CD4-positive, alpha-beta T cell treated with Interleukin-21 for 1 hour (primary cell): ENCODE results near the gene MAGI2.
"Not testable (repeated sequence)": the region's sequence is repeated elsewhere in the genome, so short reads cannot be mapped to it uniquely, and the experiment has no call there.

Experiments
- DNase-seq: peaks from one replicate; pipeline ENCODE4 v3.0.0-alpha.2; 2020

MAGI2 gene

GRCh38 chr7:79137942-79138341 lies 315.5 kb downstream of the MAGI2 start:
- no peak for DNase-seq

DNA sequence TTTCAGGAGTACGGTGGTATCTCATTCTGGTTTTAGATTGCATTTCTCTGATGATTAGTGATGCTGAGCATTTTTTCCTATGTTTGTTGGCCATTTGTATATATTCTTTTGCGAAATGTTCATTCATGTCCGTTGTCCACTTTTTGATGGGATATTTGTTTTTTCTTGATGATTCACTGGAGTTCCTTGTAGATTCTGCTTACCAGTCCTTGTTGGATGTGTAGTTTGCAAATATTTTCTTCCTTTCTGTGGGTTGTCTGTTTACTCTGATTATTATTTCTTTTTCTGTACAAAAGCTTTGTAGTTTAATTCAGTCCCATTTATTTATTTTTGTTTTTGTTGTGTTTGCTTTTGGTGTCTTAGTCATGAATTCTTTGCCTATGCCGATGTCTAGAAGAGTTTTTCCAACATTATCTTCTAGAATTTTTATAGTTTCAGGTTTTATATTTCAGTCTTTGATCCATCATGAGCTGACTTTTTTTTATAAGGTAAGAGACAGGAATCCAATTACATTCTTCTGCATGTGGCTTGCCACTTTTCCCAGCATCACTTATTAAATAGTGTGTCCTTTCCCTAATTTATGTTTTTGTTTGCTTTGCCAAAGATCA lies 320.5 kb downstream of the MAGI2 start:
- no peak for DNase-seq

GRCh38 chr7:79130715-79131114 lies 322.8 kb downstream of the MAGI2 start:
- no peak for DNase-seq

DNA sequence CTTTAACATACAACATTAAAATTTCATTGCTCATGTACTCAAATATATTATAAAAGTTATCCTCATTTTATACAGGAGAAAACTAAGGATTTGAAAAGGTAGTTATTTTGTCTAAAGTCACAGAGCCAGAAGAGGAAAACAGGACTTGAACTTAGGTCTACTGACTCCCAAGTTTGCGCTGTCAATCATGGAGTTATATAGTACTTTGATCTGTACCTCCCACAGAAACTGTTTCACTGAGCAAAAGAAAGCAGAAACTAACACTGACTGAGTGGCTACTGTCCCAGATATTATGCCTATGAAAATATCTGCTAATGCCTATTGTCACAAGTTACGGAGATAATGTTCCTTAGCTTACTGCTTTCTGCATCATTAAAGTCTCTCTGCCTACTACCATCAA lies 329.1 kb downstream of the MAGI2 start:
- no peak for DNase-seq

DNA sequence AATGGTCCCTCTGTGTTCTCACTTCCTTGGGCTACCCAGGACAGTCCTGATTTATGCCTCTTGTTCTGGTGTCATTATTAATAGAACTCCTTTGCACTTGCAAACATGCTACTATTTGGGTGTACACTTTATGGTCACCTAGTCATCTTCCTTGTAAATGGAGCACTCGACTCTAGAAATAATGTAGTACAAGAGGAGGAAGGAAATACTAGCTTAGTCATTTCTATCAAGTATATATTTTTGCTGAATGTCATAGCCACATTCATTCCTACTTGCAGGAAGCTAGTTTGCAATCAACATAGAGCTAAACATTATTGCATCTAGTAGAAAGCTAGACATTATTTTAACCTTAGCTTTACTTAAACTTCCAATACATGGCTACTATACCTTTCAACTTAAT lies 335.3 kb downstream of the MAGI2 start:
- DNase-seq, result no peak

- no peak for DNase-seq
Measured at GRCh38 chr7:79096361-79096805, 357.1 kb downstream of the MAGI2 start.

- no peak for DNase-seq
Measured at GRCh38 chr7:79093421-79093820, 360.0 kb downstream of the MAGI2 start.

DNA sequence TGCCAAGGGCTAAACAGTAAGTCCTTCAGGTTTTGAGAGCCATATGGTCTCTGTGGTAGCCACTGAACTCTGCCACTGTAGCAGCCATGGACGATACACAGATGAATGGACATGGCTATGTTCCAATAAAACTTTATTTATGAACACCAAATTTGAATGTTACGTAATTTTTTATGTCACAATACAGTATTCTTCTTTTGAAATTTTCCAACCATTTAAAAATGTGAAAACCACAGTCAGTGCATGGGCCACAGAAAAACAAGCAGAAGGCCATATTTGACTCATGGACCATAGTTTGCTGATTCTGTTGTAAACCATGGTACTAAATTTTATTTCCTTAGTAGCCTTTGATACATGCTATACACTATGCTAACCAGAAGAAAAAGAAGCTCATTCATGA lies 361.8 kb downstream of the MAGI2 start:
- no peak for DNase-seq

- DNase-seq, result no peak
Measured at GRCh38 chr7:79091011-79091410, 362.5 kb downstream of the MAGI2 start.

- no peak for DNase-seq
Measured at GRCh38 chr7:79090543-79090942, 362.9 kb downstream of the MAGI2 start.

DNA sequence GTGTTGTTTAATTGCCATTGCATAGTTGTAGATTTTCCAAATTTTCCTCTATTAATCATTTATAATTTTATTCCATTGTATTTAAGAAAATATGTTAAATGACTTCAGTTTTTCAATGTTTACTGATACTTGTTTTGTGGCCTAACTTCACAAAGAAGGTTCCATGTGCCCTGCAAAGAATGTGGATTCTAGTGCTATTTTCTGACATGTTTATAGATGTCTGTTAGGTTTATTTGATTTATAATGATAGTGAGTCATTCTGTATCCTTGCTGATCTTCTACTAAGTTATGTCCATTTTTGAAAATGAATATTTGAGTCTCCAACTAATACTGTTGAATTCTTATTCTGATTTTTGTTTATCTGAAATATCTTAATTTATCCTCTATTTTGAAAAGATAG lies 369.0 kb downstream of the MAGI2 start:
- DNase-seq, result no peak

GRCh38 chr7:79079919-79080554 lies 373.4 kb downstream of the MAGI2 start:
- DNase-seq, result no peak

DNA sequence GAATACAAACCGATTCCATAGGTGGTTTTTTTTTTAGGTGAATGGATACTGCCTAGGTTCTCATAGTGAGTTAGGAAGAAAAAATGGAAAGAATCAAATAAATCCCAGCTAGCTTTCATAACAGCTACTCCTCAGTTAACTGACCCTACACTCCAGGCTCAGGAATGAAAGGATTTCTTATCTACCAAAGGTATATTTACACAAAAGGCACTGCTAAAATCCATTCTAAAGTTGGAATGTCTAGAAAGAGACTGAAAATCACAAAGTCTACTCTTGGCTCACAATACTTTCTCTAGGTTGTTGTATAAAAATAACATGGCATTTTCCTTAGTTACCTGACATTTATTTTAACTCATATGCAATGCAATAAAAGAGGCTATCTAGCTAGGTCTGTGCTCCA lies 375.2 kb downstream of the MAGI2 start:
- no peak for DNase-seq

DNA sequence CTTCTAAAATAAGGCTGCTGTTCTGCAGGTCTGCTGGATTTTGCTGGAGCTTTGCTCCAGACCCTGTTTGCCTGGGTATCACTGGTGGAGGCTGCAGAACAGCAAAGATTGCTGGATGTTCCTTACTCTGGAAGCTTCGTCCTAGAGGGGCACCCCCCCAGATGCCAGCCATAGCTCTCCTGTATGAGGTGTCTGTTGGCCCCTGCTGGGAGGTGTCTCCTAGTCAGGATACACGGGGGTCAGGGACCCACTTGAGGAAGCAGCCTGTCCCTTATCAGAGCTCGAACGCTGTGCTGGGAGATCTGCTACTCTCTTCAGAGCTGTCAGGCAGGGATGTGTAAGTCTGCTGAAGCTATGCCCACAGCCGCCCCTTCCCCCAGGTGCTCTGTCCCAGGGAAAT lies 382.3 kb downstream of the MAGI2 start:
- DNase-seq, result not testable (repeated sequence)

DNA sequence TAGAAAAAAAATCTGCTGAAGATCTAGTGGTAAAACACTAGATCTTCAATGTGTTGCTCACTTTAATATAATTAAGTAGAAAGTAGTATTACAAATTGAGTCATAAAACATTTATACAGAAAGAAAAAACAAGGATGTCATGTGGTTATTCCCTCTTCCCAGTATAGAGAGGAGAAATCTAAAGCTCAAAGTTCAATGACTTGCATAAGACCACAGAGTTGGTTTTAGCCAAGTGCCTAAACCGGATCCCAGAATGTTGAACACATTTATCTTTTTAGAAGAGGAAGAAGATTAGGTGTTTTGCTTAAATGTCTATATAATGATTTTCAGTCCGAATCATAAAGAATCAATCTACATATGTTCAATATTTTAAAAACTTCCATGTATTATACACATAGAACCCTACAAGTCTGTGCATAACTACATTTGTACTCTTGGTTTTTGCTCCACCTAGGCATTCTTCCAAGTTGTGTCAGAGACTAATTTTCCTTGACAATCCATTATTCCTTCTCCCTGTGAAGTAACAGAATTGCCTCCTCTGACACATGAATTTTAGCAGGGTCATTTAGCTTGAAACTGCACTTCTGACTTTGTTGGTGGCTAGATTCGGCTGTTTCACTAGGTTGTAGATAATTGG lies 389.2 kb downstream of the MAGI2 start:
- no peak for DNase-seq

- DNase-seq, result no peak
Measured at GRCh38 chr7:79063019-79063698, 390.3 kb downstream of the MAGI2 start.

DNA sequence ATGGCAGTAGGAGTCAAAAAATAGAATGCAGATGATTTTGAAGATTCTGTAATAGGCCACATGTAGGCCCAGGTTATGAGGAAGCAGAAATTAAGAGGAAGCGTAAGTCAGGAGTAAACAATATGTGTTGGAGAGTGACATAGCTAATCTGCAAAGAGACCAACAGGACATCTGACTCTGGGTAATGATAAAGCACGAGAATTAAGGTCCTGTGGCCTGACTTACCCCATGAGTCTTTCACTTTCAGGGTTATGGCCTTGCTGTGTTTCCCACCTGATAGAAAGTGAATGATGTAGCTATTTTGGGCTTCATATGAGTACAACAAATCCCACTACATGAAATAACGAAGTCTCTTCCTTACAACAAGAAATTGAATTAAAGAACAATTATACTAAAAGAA lies 393.0 kb downstream of the MAGI2 start:
- no peak for DNase-seq

DNA sequence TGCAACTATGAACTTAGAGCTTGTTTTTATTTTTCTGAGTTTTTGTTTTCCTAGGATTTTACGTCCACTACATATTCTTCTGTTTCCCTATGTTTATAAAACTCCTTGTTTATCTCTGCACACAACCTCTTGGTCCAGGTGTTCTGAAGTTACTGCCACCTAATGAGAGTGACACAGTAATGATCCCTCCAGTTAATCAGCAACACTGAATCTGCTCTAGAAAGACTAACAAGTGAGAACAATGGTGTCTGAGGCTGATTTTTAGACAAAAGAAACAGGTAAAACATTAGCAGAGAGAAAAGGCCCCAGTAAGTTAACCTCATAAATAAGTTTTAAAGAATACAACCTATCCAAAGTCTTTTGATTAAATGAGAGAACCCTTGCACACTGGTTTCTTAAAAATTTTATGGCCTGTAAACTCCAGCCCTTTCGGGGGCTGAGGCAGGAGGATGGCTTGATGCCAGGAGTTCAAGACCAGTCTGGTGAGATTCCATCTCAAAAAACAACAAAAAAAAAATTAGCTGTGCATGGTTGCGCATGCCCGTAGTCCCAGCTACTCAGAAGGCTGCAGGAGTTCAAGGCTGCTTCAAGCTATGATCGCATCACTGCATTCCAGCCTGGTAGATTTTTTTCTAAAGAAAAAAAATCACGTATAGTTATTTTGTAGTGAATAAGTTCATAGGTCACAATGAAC lies 397.6 kb downstream of the MAGI2 start:
- DNase-seq, result no peak

GRCh38 chr7:79051915-79052314 lies 401.6 kb downstream of the MAGI2 start:
- DNase-seq, result no peak

- DNase-seq, result no peak
Measured at GRCh38 chr7:79050603-79051002, 402.9 kb downstream of the MAGI2 start.

DNA sequence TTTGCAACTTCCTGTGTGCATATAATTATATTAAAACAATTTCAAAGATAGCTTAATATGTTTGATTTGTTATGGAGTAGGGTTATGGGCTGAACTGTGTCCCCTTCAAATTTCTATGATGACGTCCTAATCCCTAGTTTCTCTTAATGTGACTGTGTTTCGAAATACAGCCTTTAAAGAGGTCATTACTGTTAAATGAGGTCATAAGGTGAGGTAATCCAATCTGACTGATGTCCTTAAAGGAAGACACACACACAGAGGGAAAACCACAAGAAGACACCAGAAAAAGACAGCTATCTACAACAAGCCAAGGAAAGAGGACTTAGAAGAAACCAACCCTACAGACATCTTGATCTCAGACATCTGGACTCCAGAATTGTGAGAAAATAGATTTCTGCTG lies 407.4 kb downstream of the MAGI2 start:
- DNase-seq, result no peak

DNA sequence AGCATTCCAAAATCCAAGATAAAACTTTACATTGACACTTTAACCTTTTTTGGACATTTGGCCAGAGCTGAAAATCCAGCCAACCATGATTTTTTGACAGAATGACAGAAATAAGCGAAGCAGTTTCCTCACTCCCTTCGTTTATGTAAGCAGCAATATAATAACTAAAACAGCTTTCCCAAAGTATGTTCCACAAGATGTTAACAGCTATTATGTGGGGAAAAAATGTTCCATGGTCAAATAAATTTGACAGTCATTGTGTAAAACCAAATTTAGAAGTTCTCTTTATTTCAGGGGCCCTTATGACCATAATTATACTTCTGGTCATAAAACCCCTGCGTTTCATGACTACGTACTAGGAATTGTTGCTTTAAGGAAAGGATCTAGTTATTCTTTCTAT lies 416.5 kb downstream of the MAGI2 start:
- no peak for DNase-seq

- DNase-seq, result no peak
Measured at GRCh38 chr7:79036356-79036755, 417.1 kb downstream of the MAGI2 start.
